Breast epithelium (tissue), 4 donors: ENCODE results near the gene LDB3. TPM values are rescaled to one million over a fixed set of nuclear protein-coding genes. Genes with fewer than 3 reads are reported as not detected.

Experiments used
- DNase-seq, 2 donors: peaks; one replicate each; pipeline ENCODE4 v3.0.0-alpha.2; 2019; ENCODE audit warnings: low spot score in 2 of 2
- H3K27ac ChIP-seq, 2 donors: fragments of 200-600 bp; sonication (generic) in 1 of 2; one replicate each; pipeline ENCODE4 v1.5.1; 2016 to 2019; ENCODE audit warnings: mild to moderate bottlenecking in 1 of 2
- H3K27me3 ChIP-seq, 2 donors: fragments of 200-600 bp; sonication (generic) in 1 of 2; one replicate each; pipeline versions ENCODE4 v1.5.1 to v1.6.0; 2017 to 2019; ENCODE audit warnings: control low read depth in 1 of 2, mild to moderate bottlenecking in 1 of 2
- H3K36me3 ChIP-seq: fragments of 200-600 bp; one replicate; pipeline ENCODE4 v1.5.1; 2019
- H3K4me1 ChIP-seq, 2 donors: fragments of 200-600 bp; sonication (generic); one replicate each; pipeline ENCODE4 v1.5.1; 2016 to 2019; ENCODE audit warnings: control low read depth in 1 of 2
- H3K4me3 ChIP-seq, 3 donors: fragments of 200-600 bp; sonication (generic); 1 replicate in 2 of 3; 2 replicates in 1 of 3; pipeline ENCODE4 v1.5.1; 2016 to 2019; ENCODE audit warnings: mild to moderate bottlenecking in 3 of 3, moderate library complexity in 2 of 3
- H3K9me3 ChIP-seq, 2 donors: fragments of 200-600 bp; sonication (generic) in 1 of 2; one replicate each; pipeline ENCODE4 v1.5.1; 2016 to 2019; ENCODE audit warnings: control low read depth in 1 of 2
- CTCF ChIP-seq, 3 donors: fragments of 450-650 bp; IDR thresholded peaks; one replicate each; pipeline ENCODE4 v1.5.1; 2016 to 2017; ENCODE audit warnings: antibody characterized with exemption in 3 of 3, mild to moderate bottlenecking in 3 of 3, moderate library complexity in 3 of 3
- POLR2A ChIP-seq: fragments of 450-650 bp; IDR thresholded peaks from one replicate; pipeline ENCODE4 v1.6.1; 2016; ENCODE audit warnings: antibody characterized with exemption, mild to moderate bottlenecking, moderate library complexity
- POLR2AphosphoS5 ChIP-seq, 3 donors: sonication (generic); formaldehyde crosslinking; IDR thresholded peaks; one replicate each; pipeline ENCODE4 v1.6.1; 2017; ENCODE audit warnings: antibody characterized with exemption in 3 of 3
- intact Hi-C: fragments of 100-400 bp; cut with DNase I; formaldehyde crosslinking; loops from one replicate; pipeline ENCODE4 v1.15.1; 2023; ENCODE audit warnings: low total_unique reads
- total RNA-seq, 3 donors: library from RNA; depleted of rRNA; stranded (reverse); fragments of >200 nt; gene quantifications; one replicate each; pipeline ENCODE4 v1.1.0, GENCODE V29; 2016

The LDB3 gene
- total RNA-seq, 3 donors from 2014 or later: 0.98 to 2.9 (median 1.3) TPM

- no peak for DNase-seq
- no peaks in the 10 kb centered on the region for H3K9me3 ChIP-seq
- H3K27ac ChIP-seq: no peak overlapping the region
- H3K36me3 ChIP-seq: no peaks in the 10 kb centered on the region
- H3K27me3 ChIP-seq: no peaks in the 10 kb centered on the region
- TF ChIP-seq CTCF (IDR thresholded peaks at IDR 0.05) (no peak), POLR2A (no peak), POLR2AphosphoS5 (IDR thresholded peaks at IDR 0.05) (no peak)
- no peaks in the 10 kb centered on the region for H3K4me1 ChIP-seq
- intact Hi-C loops: no loop called here
- no peak overlapping the region for H3K4me3 ChIP-seq
Observed at GRCh38 chr10:86661161-86662025, 6.9 kb upstream of the LDB3 start.

- DNase-seq: no peak
- no peak overlapping the region for H3K4me3 ChIP-seq
- H3K4me1 ChIP-seq: no peaks in the 10 kb centered on the region
- intact Hi-C loops: no loop called here
- no peaks in the 10 kb centered on the region for H3K9me3 ChIP-seq
- H3K27me3 ChIP-seq: no peaks in the 10 kb centered on the region
- no peaks in the 10 kb centered on the region for H3K36me3 ChIP-seq
- TF ChIP-seq POLR2A (no peak), CTCF (IDR thresholded peaks at IDR 0.05) (no peak), POLR2AphosphoS5 (IDR thresholded peaks at IDR 0.05) (no peak)
- H3K27ac ChIP-seq: no peak overlapping the region
Observed at GRCh38 chr10:86662186-86663045, 5.9 kb upstream of the LDB3 start.

- no peak overlapping the region for H3K4me3 ChIP-seq
- H3K4me1 ChIP-seq: no peaks in the 10 kb centered on the region
- TF ChIP-seq POLR2A (no peak), CTCF (IDR thresholded peaks at IDR 0.05) (no peak), POLR2AphosphoS5 (IDR thresholded peaks at IDR 0.05) (no peak)
- intact Hi-C loops: no loop called here
- no peak overlapping the region for H3K27ac ChIP-seq
- no peak for DNase-seq
- H3K27me3 ChIP-seq: no peaks in the 10 kb centered on the region
- no peaks in the 10 kb centered on the region for H3K36me3 ChIP-seq
- H3K9me3 ChIP-seq: no peaks in the 10 kb centered on the region
Observed at GRCh38 chr10:86663046-86663345, 5.3 kb upstream of the LDB3 start.

GRCh38 chr10:86663576-86664339, 4.6 kb upstream of the LDB3 start:
- no peaks in the 10 kb centered on the region for H3K9me3 ChIP-seq
- intact Hi-C loops: no loop called here
- no peak for DNase-seq
- no peak for TF ChIP-seq CTCF (IDR thresholded peaks at IDR 0.05)
- no peak for TF ChIP-seq POLR2AphosphoS5 (IDR thresholded peaks at IDR 0.05)
- no peak for TF ChIP-seq POLR2A
- H3K4me1 ChIP-seq: no peaks in the 10 kb centered on the region
- H3K27me3 ChIP-seq: no peaks in the 10 kb centered on the region
- H3K4me3 ChIP-seq: no peak overlapping the region
- no peaks in the 10 kb centered on the region for H3K36me3 ChIP-seq
- H3K27ac ChIP-seq: no peak overlapping the region
